GM12892 (cell line): ENCODE data around the gene ACTN1.

Experiments used
- DNase-seq: peaks from one replicate; pipeline ENCODE4 v3.0.0; 2011; ENCODE audit not compliant: insufficient read length
- FAIRE-seq: peaks from 2 replicates; lab custom pipeline; 2011; peaks lifted over from hg19 to GRCh38; lab: Jason Lieb, UNC
- POLR2A ChIP-seq: IDR thresholded peaks from 2 replicates; pipeline ENCODE4 v1.6.1; 2011; ENCODE audit warnings: low read depth, low read length, control low read depth
- POLR2AphosphoS5 ChIP-seq: IDR thresholded peaks from 2 replicates; pipeline ENCODE4 v1.6.1; 2011; ENCODE audit warnings: low read depth, low read length, control low read depth
- TAF1 ChIP-seq: IDR thresholded peaks from 2 replicates; pipeline ENCODE4 v1.6.1; 2011; ENCODE audit warnings: low read depth, mild to moderate bottlenecking, control low read depth, low read length, borderline replicate concordance

Gene ACTN1

GRCh38 chr14:68898248-68899032 is 80.7 kb downstream of the ACTN1 start:
- TF ChIP-seq POLR2A (no peak), TAF1 (no peak), POLR2AphosphoS5 (no peak)
- FAIRE-seq (no peak), DNase-seq (no peak)

GRCh38 chr14:68897559-68898155 is 81.4 kb downstream of the ACTN1 start:
- no peak for FAIRE-seq
- no peak for TF ChIP-seq POLR2A
- TF ChIP-seq POLR2AphosphoS5: no peak
- no peak for TF ChIP-seq TAF1
- DNase-seq: no peak

DNA sequence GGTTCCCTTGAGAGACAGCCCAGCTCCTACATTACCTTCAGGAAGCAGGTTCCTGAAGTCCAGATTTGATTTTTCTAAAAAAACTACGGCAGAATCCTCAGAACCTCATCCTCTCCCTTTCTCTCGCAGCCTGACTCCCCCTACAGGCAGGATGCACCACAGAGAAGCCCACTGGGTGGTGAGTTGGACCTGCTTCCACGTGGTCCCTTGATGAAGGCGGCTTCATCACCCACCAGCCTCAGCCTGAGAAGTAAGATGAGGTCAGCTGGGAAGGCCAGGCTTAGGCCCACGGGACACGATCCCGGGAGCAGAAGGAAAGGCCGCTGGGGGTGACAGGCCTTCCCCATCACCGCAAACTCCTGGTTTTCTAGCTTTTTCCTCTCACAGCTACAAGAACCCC is 83.0 kb downstream of the ACTN1 start:
- TF ChIP-seq TAF1 (no peak), POLR2AphosphoS5 (no peak), POLR2A (no peak)
- FAIRE-seq: no peak
- DNase-seq: no peak

GRCh38 chr14:68894802-68895703 is 84.0 kb downstream of the ACTN1 start:
- DNase-seq (no peak), FAIRE-seq (no peak)
- TF ChIP-seq POLR2A: no peak
- no peak for TF ChIP-seq TAF1
- TF ChIP-seq POLR2AphosphoS5: no peak

- TF ChIP-seq POLR2AphosphoS5 (no peak), POLR2A (no peak), TAF1 (no peak)
- FAIRE-seq (no peak), DNase-seq (no peak)
These were observed 85.0 kb downstream of the ACTN1 start for GRCh38 chr14:68894123-68894522.

GRCh38 chr14:68893566-68893965 is 85.5 kb downstream of the ACTN1 start:
- no peak for DNase-seq
- TF ChIP-seq POLR2AphosphoS5: no peak
- TF ChIP-seq TAF1: no peak
- no peak for TF ChIP-seq POLR2A
- no peak for FAIRE-seq

GRCh38 chr14:68892961-68893360 is 86.1 kb downstream of the ACTN1 start:
- no peak for FAIRE-seq

DNA sequence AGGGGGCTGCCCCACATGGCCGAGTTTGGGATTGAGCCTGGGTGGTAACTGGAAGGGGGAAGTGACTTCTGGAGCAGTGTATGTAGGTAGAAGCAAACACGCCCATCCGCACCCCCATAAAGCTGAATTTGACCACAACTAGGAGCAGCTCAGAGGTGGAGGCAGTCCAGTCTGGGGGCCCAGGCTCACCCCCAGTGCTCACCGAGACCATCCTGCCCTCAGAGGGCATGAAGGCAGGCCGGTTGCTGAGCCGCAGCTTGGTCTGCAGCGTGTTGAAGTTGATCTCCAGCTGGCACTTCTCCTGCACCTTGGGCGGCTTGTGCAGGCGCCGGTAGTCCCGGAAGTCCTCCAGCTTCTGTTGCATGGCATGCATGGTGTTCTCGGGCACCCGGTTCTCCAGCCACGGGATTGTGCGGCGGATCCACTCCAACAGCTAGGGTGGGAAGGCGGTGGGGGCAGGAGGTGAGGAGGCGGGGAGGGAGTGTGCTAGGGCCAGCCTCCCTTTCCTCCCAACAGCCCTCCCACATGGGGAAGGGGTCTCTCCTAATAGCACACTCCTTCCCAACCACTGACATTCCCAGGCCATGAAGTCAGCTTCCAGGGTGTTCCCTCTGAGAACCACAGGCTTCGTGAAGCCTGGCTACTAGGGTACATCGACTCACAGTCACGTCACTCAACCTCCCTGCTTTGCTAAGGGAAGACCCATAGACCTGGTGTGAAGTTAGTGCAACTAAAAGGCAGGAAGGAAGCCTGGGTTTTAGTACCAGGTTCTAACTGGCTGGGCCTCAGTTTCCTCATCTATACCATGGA is 87.0 kb downstream of the ACTN1 start:
- DNase-seq (no peak), FAIRE-seq (no peak)
- no peak for TF ChIP-seq TAF1
- no peak for TF ChIP-seq POLR2AphosphoS5
- TF ChIP-seq POLR2A: no peak

More at GRCh38 chr14:68892961-68893360, 86.1 kb downstream of the ACTN1 start:
- TF ChIP-seq POLR2AphosphoS5: no peak
- no peak for TF ChIP-seq POLR2A
- no peak for TF ChIP-seq TAF1
- no peak for DNase-seq

DNA sequence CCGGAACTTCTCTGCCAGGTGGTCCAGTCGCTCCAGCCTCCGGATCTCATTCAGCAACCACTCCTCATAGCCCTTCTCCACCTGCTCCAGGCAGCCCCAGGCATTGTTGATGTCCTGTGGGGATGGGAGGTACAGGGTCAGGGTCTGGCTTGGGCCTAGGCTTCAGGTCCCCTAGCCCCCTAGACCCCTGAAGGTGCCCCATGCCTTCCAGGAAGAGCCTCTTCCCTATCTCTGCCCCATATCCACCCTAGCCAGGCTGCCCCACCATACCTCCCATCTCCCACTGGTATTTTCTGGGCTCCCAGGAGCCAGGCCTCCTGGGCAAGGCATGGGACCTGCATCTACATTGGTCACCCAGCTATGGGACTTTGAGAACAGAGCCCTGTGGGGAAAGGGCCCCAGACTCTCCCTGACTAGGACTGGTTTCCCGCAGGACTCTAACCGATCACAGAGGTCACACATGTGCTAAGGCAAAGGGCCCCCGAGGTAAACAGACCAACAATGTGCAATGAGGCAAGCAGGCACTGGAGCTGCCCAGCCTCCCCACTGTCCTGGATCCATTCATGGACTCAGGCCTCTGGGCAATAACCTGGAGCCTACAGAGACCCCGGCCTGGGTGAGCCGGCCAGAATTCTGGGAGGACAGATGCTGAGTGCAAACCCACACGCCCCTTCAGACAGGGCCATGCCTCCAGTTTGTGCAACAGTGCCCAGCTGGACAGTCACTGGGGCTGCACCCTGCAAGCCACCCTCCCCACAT is 88.8 kb downstream of the ACTN1 start:
- no peak for DNase-seq
- no peak for FAIRE-seq
- TF ChIP-seq POLR2AphosphoS5 (no peak), TAF1 (no peak), POLR2A (no peak)

GRCh38 chr14:68888883-68889282 is 90.2 kb downstream of the ACTN1 start:
- no peak for TF ChIP-seq TAF1
- TF ChIP-seq POLR2AphosphoS5: no peak
- TF ChIP-seq POLR2A: no peak
- DNase-seq (no peak), FAIRE-seq (no peak)
